ENCODE measurements around the gene ZNF385C.

ZNF385C gene

GRCh38 chr17:42125565-42125964 is 27.3 kb upstream of the ZNF385C start:
- DNase-seq (ENCODE audit: low read depth), result no peak

DNA sequence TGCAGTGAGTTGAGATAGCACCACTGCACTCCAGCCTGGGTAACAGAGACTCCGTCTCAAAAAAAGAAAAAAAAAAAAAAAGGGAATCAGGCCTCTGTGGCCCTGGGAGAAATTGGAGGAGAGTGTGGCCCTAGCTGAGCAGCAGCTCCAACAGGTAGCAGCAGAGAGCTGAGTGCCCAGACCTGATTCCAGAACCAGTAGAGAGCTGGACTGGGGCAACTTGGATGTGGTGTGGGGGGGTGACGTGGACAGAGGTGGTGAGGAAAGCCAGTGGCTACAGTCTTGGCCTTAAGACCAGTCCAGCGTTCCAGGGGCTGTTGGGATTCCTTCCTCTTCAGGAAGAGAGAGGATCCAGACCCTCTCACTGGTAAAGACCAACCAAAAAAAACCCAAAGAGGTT is 26.0 kb upstream of the ZNF385C start:
- DNase-seq (ENCODE audit: low read depth), result no peak

DNA sequence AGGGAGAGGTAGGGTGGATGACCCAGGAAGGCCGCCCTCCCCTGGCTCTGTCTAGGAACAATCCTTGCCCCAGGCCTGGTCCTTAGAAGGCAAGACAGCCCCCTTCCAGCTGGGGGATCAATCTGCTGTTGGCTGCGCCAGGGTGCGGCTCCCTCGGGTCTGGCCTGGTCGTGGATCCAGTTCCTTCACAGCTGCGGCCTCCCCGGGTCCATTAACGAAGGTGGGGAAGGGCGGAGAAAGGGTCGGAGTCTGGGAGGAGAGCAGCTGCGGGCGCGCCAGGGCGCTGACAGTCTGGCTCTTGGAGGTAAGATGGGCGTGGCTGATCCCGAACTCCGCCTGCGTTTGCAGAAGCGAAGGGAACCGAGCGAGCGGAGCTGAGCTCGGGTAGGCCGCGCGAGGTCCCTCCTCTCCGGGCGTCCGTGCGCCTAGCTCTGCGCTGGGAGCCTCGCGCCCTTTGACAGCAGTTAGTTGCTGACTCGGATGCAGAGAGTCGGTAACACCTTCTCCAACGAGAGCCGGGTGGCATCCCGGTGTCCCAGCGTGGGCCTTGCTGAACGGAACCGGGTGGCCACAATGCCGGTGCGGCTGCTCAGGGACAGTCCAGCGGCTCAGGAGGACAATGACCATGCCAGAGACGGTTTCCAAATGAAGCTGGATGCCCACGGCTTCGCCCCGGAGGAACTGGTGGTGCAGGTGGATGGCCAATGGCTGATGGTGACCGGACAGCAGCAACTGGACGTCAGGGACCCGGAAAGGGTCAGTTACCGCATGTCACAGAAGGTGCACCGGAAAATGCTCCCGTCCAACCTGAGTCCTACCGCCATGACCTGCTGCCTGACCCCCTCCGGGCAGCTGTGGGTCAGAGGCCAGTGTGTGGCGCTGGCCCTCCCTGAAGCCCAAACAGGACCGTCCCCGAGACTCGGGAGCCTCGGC is 24.4 kb upstream of the ZNF385C start, which contains the start of gene HSPB9:
Gene HSPB9, plus strand, starts transcription at position 434 of the 933 bp plus-strand sequence. Its CDS starts 47 bp downstream, at position 481.
- no peak for DNase-seq (ENCODE audit: low read depth)

- peak; percentile 58 for DNase-seq (ENCODE audit: low read depth)
Measured at GRCh38 chr17:42120770-42121769, 22.8 kb upstream of the ZNF385C start, which contains the start of gene KAT2A. TSS of gene KAT2A (minus strand) at chr17:42121367. CDS start at chr17:42121304, 63 bp downstream.

- no peak for DNase-seq (ENCODE audit: low read depth)
Measured at GRCh38 chr17:42120161-42120769, 22.0 kb upstream of the ZNF385C start.

DNA sequence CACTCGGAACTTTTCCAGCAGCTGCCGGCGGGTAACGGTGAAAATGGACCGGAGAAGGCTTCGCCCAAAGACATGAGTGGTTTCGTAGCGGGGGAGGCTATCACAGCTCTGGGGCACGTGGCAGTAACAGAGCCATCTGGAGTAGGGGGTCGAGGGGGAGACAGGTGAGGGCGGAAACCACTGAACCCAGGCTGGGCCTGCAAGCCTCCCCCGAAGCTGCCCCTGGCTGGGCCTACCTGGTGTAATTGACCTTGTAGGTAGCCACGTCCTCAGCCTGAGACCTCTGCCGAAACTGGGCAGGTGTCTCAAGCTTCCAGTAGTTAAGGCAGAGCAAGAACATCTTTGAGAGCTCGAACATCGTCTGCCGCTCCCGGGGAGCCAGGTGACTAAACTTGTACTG is 21.0 kb upstream of the ZNF385C start:
- no peak for DNase-seq (ENCODE audit: low read depth)

DNA sequence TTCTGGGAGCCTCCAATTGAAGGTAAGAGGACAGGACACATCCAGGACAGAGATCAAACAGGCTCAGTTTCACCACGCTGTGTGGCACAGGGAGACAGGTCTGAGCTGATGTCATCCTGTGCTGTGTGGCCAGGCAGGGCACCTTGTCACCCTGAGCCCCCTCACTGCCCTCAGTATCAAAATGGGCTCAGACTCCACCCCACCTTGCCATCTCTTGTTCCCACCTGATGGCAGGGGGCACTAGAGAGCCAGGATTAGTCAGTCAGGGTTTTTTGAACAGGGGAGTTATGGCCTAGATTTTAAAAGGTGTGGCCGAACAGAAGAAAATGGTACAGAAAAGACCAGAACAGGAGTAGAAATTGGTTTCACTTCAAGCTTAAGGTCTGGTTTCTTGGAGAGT is 20.3 kb upstream of the ZNF385C start:
- DNase-seq (ENCODE audit: low read depth), result peak; percentile 19

- no peak for DNase-seq (ENCODE audit: low read depth)
Measured at GRCh38 chr17:42118126-42118510, 19.8 kb upstream of the ZNF385C start.

- DNase-seq (ENCODE audit: low read depth), result no peak
Measured at GRCh38 chr17:42117397-42118125, 19.3 kb upstream of the ZNF385C start.

GRCh38 chr17:42116705-42117396 is 18.6 kb upstream of the ZNF385C start:
- peak; percentile 80 for DNase-seq (ENCODE audit: low read depth)

DNA sequence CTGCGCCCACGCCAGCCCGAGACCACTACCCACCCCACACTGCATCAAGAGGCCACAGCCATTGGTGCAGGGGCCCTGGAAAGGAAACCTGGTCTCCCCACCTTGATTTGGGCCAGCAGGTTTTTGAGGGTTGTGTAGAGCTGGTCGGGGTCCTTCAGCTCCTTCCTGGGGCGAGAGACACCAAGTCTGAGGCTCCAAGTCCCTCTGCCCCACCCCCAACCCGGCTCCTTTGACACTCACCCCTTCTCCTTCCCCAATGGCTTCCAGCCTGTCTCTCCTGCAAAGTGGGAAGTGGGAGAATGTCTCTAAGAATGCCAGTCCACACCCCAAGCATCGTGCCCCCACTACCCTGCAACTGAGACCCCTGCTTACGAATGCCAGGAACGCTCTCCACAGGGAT is 15.8 kb upstream of the ZNF385C start:
- DNase-seq (ENCODE audit: low read depth), result no peak

DNA sequence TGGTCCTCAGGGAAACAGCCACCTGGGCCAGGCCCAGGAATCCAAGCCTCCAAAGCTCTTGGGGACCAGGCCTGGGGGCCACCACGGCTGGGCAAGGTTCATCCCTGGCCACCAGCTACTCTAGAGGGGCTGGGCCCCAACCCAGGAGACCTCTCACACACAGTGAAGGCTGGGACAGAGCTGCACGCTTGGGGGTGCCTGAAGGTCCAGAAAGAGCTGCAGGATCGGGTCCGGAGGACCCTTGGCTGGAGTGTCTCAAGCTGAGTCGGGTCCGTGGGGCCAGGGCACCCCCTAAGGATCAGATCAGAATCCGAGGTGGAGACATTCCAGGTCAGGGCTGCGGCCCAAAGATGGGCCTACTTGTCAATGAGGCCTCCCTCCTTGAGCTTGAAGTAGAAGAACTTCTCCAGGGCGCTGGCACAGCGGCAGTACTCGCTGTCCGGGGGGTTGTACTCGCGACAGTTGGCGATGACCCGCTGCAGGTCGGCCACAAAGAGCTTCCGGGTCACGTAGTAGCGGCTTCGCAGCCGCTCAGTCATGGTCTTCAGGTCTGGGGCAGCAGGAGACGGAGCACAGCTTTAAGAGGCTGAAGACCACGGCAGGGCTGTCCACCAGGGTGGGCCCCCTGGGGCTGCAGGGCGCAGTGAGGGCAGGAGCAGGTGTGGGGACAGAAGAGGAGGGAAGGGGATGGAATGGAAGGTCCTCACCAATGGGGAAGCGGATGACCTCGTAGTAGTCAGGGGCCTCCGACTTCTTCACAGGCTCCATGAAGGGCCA is 15.2 kb upstream of the ZNF385C start:
- no peak for DNase-seq (ENCODE audit: low read depth)

GRCh38 chr17:42112552-42113176 is 14.4 kb upstream of the ZNF385C start, which contains the start of gene DHX58:
TSS of gene DHX58 (minus strand) at chr17:42112714. CDS start at chr17:42111892, 822 bp downstream.
- DNase-seq (ENCODE audit: low read depth), result peak; percentile 67

DNA sequence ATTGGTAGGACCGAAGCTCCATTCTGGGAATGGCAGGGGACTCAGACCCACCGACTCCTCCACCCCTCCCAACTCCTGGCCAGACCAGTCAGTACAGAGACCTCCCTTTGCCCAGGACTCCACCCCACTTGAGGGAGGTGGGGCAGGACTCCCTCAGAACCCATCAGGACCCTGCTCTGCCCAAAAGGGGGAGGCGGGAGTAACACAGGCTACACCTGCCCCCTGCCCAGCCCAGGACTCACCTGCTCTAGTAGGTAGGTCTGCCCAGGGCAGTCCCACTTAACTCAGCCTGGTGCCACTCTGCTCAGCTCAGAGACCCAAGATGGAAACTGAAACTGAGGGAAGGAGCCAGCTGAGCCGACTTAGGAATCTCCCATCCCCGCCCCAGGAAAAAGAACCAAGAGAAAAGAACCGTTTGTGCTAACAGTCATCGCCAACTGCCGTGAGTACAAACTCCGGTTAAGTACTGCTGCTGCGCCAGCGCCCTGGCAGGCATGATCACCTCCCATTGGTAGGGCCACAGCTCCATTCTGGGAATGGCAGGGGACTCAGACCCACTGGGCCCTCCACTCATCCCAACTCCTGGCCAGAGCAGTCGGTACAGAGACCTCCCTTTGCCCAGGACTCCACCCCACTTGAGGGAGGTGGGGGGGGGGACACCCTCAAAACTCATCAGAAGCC is 13.7 kb upstream of the ZNF385C start:
- no peak for DNase-seq (ENCODE audit: low read depth)

GRCh38 chr17:42111265-42111636 is 13.0 kb upstream of the ZNF385C start:
- no peak for DNase-seq (ENCODE audit: low read depth)

DNA sequence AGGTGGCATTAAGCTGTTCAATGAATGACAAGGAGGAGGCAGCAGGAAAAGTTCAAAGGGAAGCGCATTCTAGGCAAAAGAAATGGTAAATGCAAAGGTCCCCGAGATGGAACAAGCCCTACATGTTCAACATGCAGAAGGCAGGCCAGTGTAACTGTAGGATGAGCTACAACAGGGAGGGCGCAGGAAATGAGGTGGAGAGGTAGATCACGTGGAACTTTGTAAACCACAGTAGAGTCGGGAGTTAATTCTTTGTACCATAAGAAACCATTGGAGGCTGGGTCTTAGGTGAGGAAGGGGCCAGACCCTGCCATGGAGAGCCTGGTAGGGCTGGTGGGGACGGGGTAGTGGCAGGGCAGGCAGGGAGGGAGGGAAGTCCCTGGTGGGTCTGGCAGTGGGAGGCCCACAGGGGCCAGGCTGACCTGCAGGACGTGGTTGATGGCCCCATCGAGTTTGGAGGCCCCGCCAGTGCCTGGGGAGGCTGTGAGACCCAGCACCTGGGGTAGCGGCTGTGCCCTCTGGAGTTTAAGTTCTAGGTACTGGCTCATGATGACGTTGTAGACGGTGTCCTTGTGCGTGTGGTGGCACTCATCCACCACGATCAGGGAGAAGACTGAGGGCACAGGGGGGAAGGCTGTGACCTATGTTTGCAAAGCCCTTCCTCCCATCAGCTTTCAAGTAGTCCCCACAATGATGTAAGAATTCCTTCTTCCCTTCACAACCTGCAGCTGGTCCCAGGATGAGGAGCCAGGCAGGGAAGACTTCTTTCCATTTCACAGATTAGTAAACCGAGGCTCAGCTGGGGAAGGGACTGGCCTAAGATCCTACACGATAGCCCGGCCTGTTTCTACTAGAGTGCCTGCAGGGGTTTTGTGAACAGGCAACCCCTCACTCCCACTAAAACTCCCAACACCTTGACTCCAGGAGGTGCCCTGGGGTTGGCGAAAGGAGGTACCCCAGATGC is 12.3 kb upstream of the ZNF385C start:
- DNase-seq (ENCODE audit: low read depth), result no peak

GRCh38 chr17:42109086-42109485 is 10.8 kb upstream of the ZNF385C start:
- no peak for DNase-seq (ENCODE audit: low read depth)
